Liver (tissue), 9 donors: Measurements from ENCODE around the gene PDE2A. TPM values are rescaled to one million over a fixed set of nuclear protein-coding genes. Genes with fewer than 3 reads are reported as not detected.

ENCODE experiments used
- DNase-seq: peaks from one replicate; pipeline ENCODE4 v3.0.0-alpha.2; 2017; ENCODE audit warnings: low spot score
- H3K27ac ChIP-seq, 2 donors: one replicate each; pipeline ENCODE4 v1.7.0; 2013; ENCODE audit warnings: inconsistent platforms in 2 of 2, low read length in 2 of 2, control low read depth in 1 of 2, low read depth in 1 of 2, mild to moderate bottlenecking in 1 of 2
- H3K27me3 ChIP-seq, 4 donors: one replicate each; pipeline versions ENCODE4 v1.6.1 to v1.7.0; 2013; ENCODE audit warnings: low read length in 3 of 4, inconsistent platforms in 1 of 4, mild to moderate bottlenecking in 1 of 4, moderate library complexity in 1 of 4; ENCODE audit not compliant: control insufficient read depth in 4 of 4, insufficient read depth in 4 of 4
- H3K36me3 ChIP-seq, 4 donors: one replicate each; pipeline versions ENCODE4 v1.6.1 to v1.7.0; 2013; ENCODE audit warnings: low read length in 3 of 4, mild to moderate bottlenecking in 3 of 4, low read depth in 1 of 4, moderate library complexity in 1 of 4; ENCODE audit not compliant: control insufficient read depth in 4 of 4, insufficient read depth in 3 of 4
- H3K4me1 ChIP-seq, 4 donors: one replicate each; pipeline versions ENCODE4 v1.6.1 to v1.7.0; 2013; ENCODE audit warnings: low read length in 3 of 4, mild to moderate bottlenecking in 3 of 4, moderate library complexity in 1 of 4; ENCODE audit not compliant: control insufficient read depth in 4 of 4, insufficient read depth in 4 of 4
- H3K4me3 ChIP-seq, 3 donors: one replicate each; pipeline versions ENCODE4 v1.6.1 to v1.7.0; 2013; ENCODE audit warnings: low read length in 3 of 3, control low read depth in 1 of 3, low read depth in 1 of 3, mild to moderate bottlenecking in 1 of 3
- H3K9ac ChIP-seq, 2 donors: one replicate each; pipeline ENCODE4 v1.7.0; 2013; ENCODE audit warnings: low read length in 2 of 2, mild to moderate bottlenecking in 2 of 2, moderate library complexity in 2 of 2, control low read depth in 1 of 2, low read depth in 1 of 2
- H3K9me3 ChIP-seq, 4 donors: one replicate each; pipeline versions ENCODE4 v1.6.1 to v1.7.0; 2013; ENCODE audit warnings: low read length in 3 of 4; ENCODE audit not compliant: control insufficient read depth in 4 of 4
- ATF3 ChIP-seq: IDR thresholded peaks from 2 replicates; pipeline ENCODE4 v1.6.1; 2016; ENCODE audit warnings: antibody characterized with exemption
- FOXA2 ChIP-seq: IDR thresholded peaks from 2 replicates; pipeline ENCODE4 v1.6.1; 2016; ENCODE audit warnings: antibody characterized with exemption
- HNF4A ChIP-seq, 2 donors: conservative IDR thresholded peaks; 2 replicates each; pipeline ENCODE4 v1.6.1; 2016; ENCODE audit warnings: antibody characterized with exemption in 2 of 2, mild to moderate bottlenecking in 2 of 2
- JUND ChIP-seq, 2 donors: IDR thresholded peaks; 2 replicates each; pipeline ENCODE4 v1.6.1; 2016; ENCODE audit warnings: antibody characterized with exemption in 2 of 2
- NR2F2 ChIP-seq: IDR thresholded peaks from 2 replicates; pipeline ENCODE4 v1.6.1; 2016; ENCODE audit warnings: antibody characterized with exemption
- RAD21 ChIP-seq, 2 donors: IDR thresholded peaks; 2 replicates each; pipeline ENCODE4 v1.6.1; 2016; ENCODE audit warnings: antibody characterized with exemption in 2 of 2, mild to moderate bottlenecking in 2 of 2
- REST ChIP-seq: IDR thresholded peaks from 2 replicates; pipeline ENCODE4 v1.6.1; 2016; ENCODE audit warnings: antibody characterized with exemption, mild to moderate bottlenecking
- RXRA ChIP-seq, 2 donors: IDR thresholded peaks; 2 replicates each; pipeline ENCODE4 v1.6.1; 2017 to 2018; ENCODE audit warnings: antibody characterized with exemption in 2 of 2, mild to moderate bottlenecking in 1 of 2
- SP1 ChIP-seq: IDR thresholded peaks from 2 replicates; pipeline ENCODE4 v1.6.1; 2018; ENCODE audit warnings: antibody characterized with exemption, mild to moderate bottlenecking
- TAF1 ChIP-seq: conservative IDR thresholded peaks from 2 replicates; pipeline ENCODE4 v1.6.1; 2016; ENCODE audit warnings: antibody characterized with exemption, mild to moderate bottlenecking
- YY1 ChIP-seq: IDR thresholded peaks from 2 replicates; pipeline ENCODE4 v1.6.1; 2016; ENCODE audit warnings: antibody characterized with exemption, mild to moderate bottlenecking
- WGBS: extraction: QIAGEN DNeasy Blood & Tissue Kit; methylation state at CpG from one replicate; pipeline ENCODE4 v1.1.7; 2013; 5-methylcytosine and 5-hydroxymethylcytosine counted together
- polyA plus RNA-seq, 2 donors: library from polyadenylated mRNA; stranded (reverse) in 1 of 2; unstranded in 1 of 2; fragments of 200-250 nt in 1 of 2; fragments of >200 nt in 1 of 2; fragmentation: Nextera tagmentation in 1 of 2; extraction: Ambion mirVana in 1 of 2; gene quantifications; one replicate each; pipeline versions ENCODE4 v1.2.1 to v1.2.3, GENCODE V29; 2013 to 2015
- total RNA-seq, 2 donors: library from RNA; depleted of rRNA; stranded (reverse); fragments of >200 nt; gene quantifications; one replicate each; pipeline ENCODE4 v1.2.3, GENCODE V29; 2014
- donor health status: healthy.
- donor health status: healthy.
- donor health status: healthy.
- donor health status: healthy.
- donor health status: healthy.

PDE2A gene
- total and polyA plus RNA-seq, 4 donors, result 4.3 to 32.8 (median 12.9) TPM

- Histone ChIP-seq H3K9me3 (no peaks in the 10 kb centered on the region), H3K4me1 (no peaks in the 10 kb centered on the region), H3K4me3 (no peak overlapping the region), H3K27me3 (no peaks in the 10 kb centered on the region), H3K36me3 (peaks cover 21 to 90% (median 42%) of the 10 kb centered on the region in 4 donors), H3K27ac (no peak overlapping the region), H3K9ac (no peak overlapping the region)
- 86% methylated on average over 7 of the region's 7 CpGs for WGBS
- no peak for DNase-seq
- TF ChIP-seq SP1 (no peak), RXRA (IDR thresholded peaks at IDR 0.05) (peak in 1 of 2 donors; percentile 51), FOXA2 (no peak), NR2F2 (peak; percentile 82)
These were observed 14.7 kb upstream of the PDE2A start for GRCh38 chr11:72688929-72689328.

- Histone ChIP-seq H3K9ac (no peak overlapping the region), H3K9me3 (no peaks in the 10 kb centered on the region), H3K27ac (no peak overlapping the region), H3K27me3 (no peaks in the 10 kb centered on the region), H3K4me1 (no peaks in the 10 kb centered on the region), H3K36me3 (peaks cover 19 to 86% (median 41%) of the 10 kb centered on the region in 4 donors), H3K4me3 (no peak overlapping the region)
- TF ChIP-seq TAF1, result no peak
- no peak for TF ChIP-seq JUND (IDR thresholded peaks at IDR 0.05)
- TF ChIP-seq RAD21 (IDR thresholded peaks at IDR 0.05), result no peak
- TF ChIP-seq REST, result no peak
- no peak for TF ChIP-seq YY1
- no peak for TF ChIP-seq ATF3
- WGBS, result 89% methylated on average over 7 of the region's 7 CpGs
- no peak for DNase-seq
These were observed 14.3 kb upstream of the PDE2A start for GRCh38 chr11:72688486-72688885.

GRCh38 chr11:72687326-72687725 lies 13.1 kb upstream of the PDE2A start:
- TF ChIP-seq HNF4A (conservative IDR thresholded peaks at IDR 0.05), result no peak
- DNase-seq, result no peak
- Histone ChIP-seq H3K4me3 (no peak overlapping the region), H3K9ac (no peak overlapping the region), H3K36me3 (peaks cover 10 to 74% (median 31%) of the 10 kb centered on the region in 4 donors), H3K9me3 (no peaks in the 10 kb centered on the region), H3K27ac (no peak overlapping the region), H3K4me1 (no peaks in the 10 kb centered on the region), H3K27me3 (no peaks in the 10 kb centered on the region)
- 97% methylated on average over 7 of the region's 7 CpGs for WGBS
